ENCODE data around the gene CHTF8. TPM values are rescaled to one million over a fixed set of nuclear protein-coding genes. Genes with fewer than 3 reads are reported as not detected.
A peak's percentile ranks its signal among the peaks of the same experiment; 100 is the strongest.

CHTF8 gene
- total RNA-seq, 1 donor from 2014 or later, result 169 TPM

DNA sequence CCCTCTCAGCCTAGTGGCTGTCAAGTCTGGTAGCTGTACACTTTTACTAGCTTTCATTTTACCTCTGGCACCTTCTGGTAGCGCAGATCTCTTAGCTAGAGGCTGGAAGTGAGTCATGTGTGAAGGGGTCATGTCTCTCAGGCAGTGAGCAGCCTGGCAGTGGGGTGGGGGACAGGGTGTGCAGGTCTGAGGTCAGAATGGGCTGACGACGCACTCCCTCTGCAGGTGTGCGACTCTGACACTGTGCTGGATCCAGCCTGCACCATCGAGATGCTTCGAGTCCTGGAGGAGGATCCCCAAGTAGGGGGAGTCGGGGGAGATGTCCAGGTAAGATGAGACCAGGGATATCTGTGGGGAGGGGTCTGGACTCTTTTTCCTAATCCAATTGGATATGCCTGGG is 19.2 kb downstream of the CHTF8 start:
- no peak for DNase-seq (ENCODE audit: low spot score)
- Mint-ChIP-seq H3K4me1 (ENCODE audit: unreplicated experiment) (peaks cover 13% of the 10 kb centered on the region), H3K4me3 (ENCODE audit: unreplicated experiment) (no peak overlapping the region), H3K27me3 (ENCODE audit: unreplicated experiment) (peaks cover 8% of the 10 kb centered on the region), H3K9me3 (ENCODE audit: unreplicated experiment) (no peaks in the 10 kb centered on the region), H3K27ac (ENCODE audit: unreplicated experiment) (no peak overlapping the region), H3K36me3 (ENCODE audit: low read depth, unreplicated experiment) (peaks cover 7% of the 10 kb centered on the region)
- no peak for TF ChIP-seq CTCF (IDR thresholded peaks at IDR 0.05; ENCODE audit: unreplicated experiment)

- DNase-seq (ENCODE audit: low spot score), result peak; percentile 86
- H3K9me3 Mint-ChIP-seq (ENCODE audit: unreplicated experiment), result no peaks in the 10 kb centered on the region
- no peak overlapping the region for H3K27ac Mint-ChIP-seq (ENCODE audit: unreplicated experiment)
- no peak overlapping the region for H3K4me3 Mint-ChIP-seq (ENCODE audit: unreplicated experiment)
- peaks cover 10% of the 10 kb centered on the region for H3K4me1 Mint-ChIP-seq (ENCODE audit: unreplicated experiment)
- peaks cover 7% of the 10 kb centered on the region for H3K27me3 Mint-ChIP-seq (ENCODE audit: unreplicated experiment)
- no peaks in the 10 kb centered on the region for H3K36me3 Mint-ChIP-seq (ENCODE audit: low read depth, unreplicated experiment)
- TF ChIP-seq CTCF (IDR thresholded peaks at IDR 0.05; ENCODE audit: unreplicated experiment), result peak; percentile 80
These were observed 19.9 kb downstream of the CHTF8 start for GRCh38 chr16:69112285-69113129.

- Mint-ChIP-seq H3K9me3 (ENCODE audit: unreplicated experiment) (no peaks in the 10 kb centered on the region), H3K27me3 (ENCODE audit: unreplicated experiment) (peaks cover 6% of the 10 kb centered on the region), H3K36me3 (ENCODE audit: low read depth, unreplicated experiment) (no peaks in the 10 kb centered on the region), H3K4me1 (ENCODE audit: unreplicated experiment) (peaks cover 14% of the 10 kb centered on the region), H3K4me3 (ENCODE audit: unreplicated experiment) (no peak overlapping the region), H3K27ac (ENCODE audit: unreplicated experiment) (no peak overlapping the region)
- no peak for DNase-seq (ENCODE audit: low spot score)
- TF ChIP-seq CTCF (IDR thresholded peaks at IDR 0.05; ENCODE audit: unreplicated experiment), result no peak
These were observed 20.5 kb downstream of the CHTF8 start for GRCh38 chr16:69111876-69112230.

- H3K4me1 Mint-ChIP-seq (ENCODE audit: unreplicated experiment), result peaks cover 14% of the 10 kb centered on the region
- H3K27ac Mint-ChIP-seq (ENCODE audit: unreplicated experiment), result no peak overlapping the region
- H3K36me3 Mint-ChIP-seq (ENCODE audit: low read depth, unreplicated experiment), result no peaks in the 10 kb centered on the region
- H3K4me3 Mint-ChIP-seq (ENCODE audit: unreplicated experiment), result no peak overlapping the region
- H3K27me3 Mint-ChIP-seq (ENCODE audit: unreplicated experiment), result peaks cover 6% of the 10 kb centered on the region
- no peak for DNase-seq (ENCODE audit: low spot score)
- TF ChIP-seq CTCF (IDR thresholded peaks at IDR 0.05; ENCODE audit: unreplicated experiment), result no peak
- H3K9me3 Mint-ChIP-seq (ENCODE audit: unreplicated experiment), result no peaks in the 10 kb centered on the region
These were observed 21.0 kb downstream of the CHTF8 start for GRCh38 chr16:69111216-69111875.

DNA sequence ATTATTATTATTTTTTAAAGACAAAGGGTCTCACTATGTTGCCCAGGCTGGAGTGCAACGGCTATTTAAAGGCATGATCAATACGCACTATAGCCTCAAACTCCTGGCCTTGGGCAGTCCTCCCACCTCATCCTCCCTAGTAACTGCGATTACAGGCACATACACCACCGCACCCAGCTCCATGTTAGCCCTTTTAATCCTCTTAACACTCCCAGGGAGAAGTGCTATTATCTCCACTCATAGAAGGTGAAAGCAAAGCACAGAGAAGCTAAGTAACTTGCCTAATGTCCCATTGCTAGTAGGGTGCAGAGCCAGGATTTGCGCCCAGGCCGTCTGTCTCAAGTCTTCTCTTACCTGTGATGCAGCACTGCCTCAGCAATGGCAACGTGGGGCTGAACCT is 22.0 kb downstream of the CHTF8 start:
- no peaks in the 10 kb centered on the region for H3K9me3 Mint-ChIP-seq (ENCODE audit: unreplicated experiment)
- H3K4me3 Mint-ChIP-seq (ENCODE audit: unreplicated experiment), result peak overlapping the region; percentile 59
- no peak for TF ChIP-seq CTCF (IDR thresholded peaks at IDR 0.05; ENCODE audit: unreplicated experiment)
- no peak overlapping the region for H3K27ac Mint-ChIP-seq (ENCODE audit: unreplicated experiment)
- DNase-seq (ENCODE audit: low spot score), result no peak
- H3K36me3 Mint-ChIP-seq (ENCODE audit: low read depth, unreplicated experiment), result no peaks in the 10 kb centered on the region
- peaks cover 16% of the 10 kb centered on the region for H3K4me1 Mint-ChIP-seq (ENCODE audit: unreplicated experiment)
- peaks cover 9% of the 10 kb centered on the region for H3K27me3 Mint-ChIP-seq (ENCODE audit: unreplicated experiment)

Measured in endothelial cell (in vitro differentiated cells).